Left renal cortex interstitium (tissue), 4 donors: ENCODE measurements around the gene L3HYPDH. TPM values are rescaled to one million over a fixed set of nuclear protein-coding genes. Genes with fewer than 3 reads are reported as not detected.
"Not testable (repeated sequence)": the region's sequence is repeated elsewhere in the genome, so short reads cannot be mapped to it uniquely, and the experiment has no call there.

Experiments used
- DNase-seq, 4 donors: peaks; one replicate each; pipeline ENCODE4 v3.0.0-alpha.2; 2013; ENCODE audit warnings: low read depth in 4 of 4, low spot score in 2 of 4, missing footprints in 1 of 4
- polyA plus RNA-seq, 4 donors: library from polyadenylated mRNA; unstranded; fragments of 120-200 nt; gene quantifications; one replicate each; pipeline ENCODE4 v1.2.1, GENCODE V29; 2013; ENCODE audit not compliant: insufficient read length in 4 of 4

The L3HYPDH gene
- polyA plus RNA-seq, 4 donors: 38.6 to 56.0 (median 51.2) TPM

DNA sequence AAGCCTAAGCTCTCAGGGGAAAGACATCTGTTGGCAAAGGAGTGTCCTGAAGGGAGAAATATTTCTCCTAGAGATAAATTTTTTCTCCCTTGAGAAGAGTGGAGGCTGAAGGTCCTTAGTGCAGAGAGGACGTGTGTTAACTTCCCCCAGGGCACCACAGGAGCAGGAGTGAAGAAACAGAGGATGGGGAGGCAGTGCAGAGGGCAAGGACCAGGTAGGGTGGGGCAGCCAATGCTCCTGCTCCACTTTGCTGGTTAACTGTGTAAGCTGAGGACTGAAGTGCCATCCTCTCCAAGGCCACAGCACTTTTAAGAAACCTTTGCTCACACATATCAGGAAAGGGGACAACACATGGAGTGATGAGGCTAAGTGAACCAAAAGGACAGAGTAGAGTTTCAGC is 4.0 kb downstream of the L3HYPDH start:
- DNase-seq: no peak

DNA sequence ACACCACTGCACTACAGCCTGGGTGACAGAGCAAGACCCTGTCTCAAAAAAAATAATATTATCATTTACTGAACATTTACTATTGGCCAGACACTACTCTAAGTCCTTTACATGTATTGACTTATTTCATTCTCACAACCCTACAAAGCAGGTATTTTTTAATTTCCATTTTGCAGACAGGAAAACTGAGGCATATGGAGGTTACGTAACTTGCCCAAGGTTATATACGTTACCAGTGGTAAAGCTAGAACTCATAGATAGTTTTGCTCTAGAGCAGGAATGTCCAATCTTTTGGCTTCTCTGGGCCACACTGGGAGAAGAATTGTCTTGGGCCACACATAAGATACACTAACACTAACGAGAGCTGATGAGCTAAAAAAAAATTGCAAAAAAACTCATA is 5.7 kb downstream of the L3HYPDH start:
- no peak for DNase-seq

DNA sequence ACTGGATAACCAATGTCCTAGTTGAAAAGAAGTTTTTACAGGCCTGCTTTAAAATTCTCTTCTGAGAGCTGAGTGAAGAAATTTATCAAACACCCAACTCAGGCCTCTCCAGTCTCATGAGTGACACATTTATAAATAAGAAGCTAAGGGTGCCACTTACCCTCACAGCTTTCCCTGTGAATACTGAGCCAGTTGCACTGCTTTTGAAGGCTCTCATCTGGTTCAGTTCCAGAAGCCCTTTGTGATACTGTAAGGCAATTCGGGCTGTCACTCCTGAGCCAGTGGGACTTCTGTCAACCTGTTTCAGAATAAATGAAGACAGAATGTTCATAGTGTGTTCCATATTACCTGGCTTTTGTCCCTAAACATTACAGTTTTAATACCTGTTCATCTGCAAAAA is 8.5 kb downstream of the L3HYPDH start:
- DNase-seq: no peak

DNA sequence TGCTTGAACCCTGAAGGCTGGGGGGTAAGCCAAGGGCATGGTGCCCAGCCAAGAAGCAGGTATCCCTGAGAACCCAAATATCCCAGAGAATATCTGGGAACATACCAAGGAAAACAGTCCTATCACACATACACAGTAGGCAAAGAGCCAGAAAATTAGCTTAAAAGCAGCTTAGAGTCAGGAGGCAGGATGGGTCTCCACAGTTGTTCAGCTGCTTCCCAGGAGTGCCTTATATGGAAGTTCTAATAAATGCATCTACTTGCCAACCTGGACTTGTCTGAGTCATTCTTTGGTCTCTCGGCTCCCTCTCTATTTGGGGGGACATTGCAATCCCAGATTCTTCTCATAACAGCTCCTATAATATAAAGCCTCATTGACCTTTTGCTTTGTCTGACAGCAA is 10.0 kb downstream of the L3HYPDH start:
- DNase-seq: no peak

DNA sequence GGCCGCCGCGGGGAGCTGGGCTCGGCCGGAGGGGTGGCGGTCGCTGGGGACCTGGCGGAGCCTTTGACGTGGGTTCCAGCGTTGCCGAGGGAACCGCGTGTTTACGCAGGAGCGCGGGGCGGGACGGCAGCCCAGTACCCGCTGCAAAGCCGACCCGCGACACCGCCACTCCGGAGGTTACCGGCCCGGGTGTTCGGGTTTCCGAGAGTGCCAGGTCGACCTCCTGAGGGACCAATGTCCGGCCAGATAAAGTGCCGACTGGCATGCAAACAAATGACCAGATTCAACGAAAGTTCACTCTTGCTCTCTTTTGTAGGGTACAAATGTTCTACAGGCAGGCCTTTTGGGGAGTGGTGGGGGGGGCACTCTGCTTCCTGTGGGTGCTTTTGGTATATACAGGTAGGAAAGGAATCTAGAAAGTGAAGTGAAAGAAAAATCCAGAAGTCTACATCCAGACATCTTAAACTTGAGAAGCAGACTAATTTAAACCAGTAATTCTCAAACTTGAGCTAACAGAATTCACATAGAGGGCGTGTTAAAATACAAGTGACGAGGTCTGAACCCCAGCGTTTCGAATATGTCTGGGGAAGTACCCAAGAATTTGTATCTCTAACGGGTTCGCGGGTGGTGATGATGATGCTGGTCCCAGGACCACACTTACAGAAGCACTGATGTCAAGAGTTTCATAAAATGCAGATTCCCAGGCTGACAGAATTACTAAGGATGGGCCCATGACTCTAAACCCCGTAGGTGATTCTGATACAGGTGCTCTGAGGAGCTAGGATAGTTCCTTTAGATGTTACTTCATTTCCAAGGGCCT is 18.7 kb downstream of the L3HYPDH start, which contains the start of gene GPR135:
Gene GPR135 (minus strand): TSS at position 65 of the 820 bp plus-strand sequence. CDS start 154 bp downstream, outside the sequence.
- DNase-seq: no peak

DNA sequence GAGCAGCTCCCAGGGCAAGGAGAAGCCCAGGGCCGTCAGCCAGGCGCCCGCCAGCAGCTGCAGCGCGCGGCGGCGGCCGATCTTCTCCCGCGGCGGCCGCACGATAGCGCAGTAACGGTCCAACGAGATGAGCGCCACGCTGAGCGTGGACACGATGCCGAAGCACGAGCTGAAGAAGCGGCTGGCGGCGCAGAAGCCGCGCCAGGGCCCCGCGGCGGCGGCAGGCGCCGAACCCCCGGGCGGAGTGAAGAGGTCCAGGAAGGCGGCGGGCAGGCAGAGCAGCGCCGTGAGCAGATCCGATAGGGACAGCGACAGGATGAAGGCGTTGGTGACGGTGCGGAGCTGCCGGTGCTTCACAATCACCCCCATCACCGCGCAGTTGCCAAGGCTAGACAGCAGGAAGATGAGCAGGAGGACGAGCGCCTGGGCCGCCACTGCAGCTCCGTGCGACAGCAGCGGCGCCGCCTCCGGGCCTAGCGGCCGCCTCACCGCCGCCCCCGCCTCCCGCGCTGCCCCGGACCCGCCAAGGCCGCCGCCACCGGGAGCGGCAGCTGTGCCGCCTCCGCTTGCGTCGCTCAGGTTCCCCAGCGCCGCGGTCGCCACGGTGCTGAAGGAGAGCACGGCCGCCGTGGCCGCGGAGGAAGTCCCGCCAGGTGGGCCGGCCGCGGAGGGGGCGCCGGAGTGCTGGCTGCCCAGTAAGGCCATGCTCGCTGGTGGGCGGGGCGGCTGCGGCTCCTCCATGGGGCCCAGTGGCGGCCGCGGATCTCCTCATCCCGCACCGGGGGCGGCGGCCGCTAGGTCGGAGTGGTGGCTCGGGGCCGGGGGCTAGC is 19.5 kb downstream of the L3HYPDH start:
- DNase-seq: peak in 1 of 4 donors; percentile 41

DNA sequence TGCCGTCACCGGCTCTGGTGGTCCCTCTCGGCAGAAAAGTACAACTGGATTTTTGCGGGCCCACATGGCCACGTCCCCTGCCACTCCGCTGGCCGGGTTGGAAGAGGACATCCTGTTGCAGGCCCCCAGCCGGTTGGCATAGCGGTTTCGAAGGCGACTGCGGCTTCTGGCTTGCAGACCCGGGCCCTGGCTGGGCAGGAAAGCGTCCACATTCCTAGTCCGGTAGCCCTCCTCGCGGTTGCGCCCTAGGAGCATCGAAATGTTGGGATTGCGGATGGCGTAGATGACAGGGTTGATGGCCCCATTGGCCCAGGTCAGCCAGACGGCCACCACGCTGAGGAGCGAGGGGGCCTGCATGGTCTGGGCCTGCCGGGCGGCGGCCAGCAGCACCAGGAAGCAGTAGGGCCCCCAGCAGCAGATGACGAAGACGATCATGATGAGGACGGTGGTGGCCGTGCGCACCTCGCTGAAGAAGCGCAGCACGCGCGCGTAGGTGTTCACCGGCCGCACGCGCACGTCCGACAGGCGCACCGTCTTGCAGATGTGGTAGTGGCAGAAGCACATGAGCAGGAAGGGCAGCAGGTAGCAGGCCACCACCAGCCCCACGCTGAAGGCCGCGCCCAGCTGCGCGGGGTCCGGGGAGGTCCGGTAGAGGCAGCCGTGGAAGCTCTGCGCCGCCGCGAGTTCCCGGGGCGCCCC is 20.3 kb downstream of the L3HYPDH start:
- no peak for DNase-seq

DNA sequence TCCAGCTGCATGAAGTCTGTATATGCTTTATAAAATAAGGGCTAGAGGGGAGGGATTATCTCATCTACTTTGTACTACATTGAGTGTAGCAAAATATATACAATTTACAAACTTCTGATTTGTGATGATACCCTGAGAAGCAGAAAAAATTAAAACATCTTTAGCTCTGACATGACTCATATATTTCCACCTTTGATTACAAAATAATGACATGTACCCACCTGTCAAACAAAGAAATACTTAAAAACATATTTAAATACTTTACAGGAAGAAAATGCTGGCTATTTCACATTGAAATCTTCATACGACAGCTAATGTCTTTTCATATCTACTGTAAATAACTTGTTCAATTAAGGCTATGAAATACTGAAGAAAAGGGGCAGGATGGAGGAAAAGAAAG is 22.3 kb downstream of the L3HYPDH start:
- DNase-seq: no peak

DNA sequence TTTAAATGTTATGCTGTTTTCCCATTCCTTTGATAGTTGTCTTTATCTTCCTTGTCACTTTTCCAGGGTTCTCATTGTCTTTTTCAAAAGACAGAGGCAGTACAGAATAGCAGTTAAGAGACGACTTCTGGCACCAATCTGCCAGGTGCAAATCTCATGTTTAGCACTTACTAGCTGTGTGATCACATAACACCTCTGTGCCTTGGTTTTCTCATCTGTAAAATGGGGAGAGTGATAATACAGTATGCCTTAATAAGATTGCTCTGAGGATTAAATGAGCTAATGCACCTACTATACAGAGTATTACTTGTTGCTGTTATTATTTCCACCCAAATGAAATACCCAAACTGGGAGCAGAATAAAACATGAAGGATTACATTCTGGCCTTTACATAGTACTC is 23.8 kb downstream of the L3HYPDH start:
- DNase-seq: no peak

DNA sequence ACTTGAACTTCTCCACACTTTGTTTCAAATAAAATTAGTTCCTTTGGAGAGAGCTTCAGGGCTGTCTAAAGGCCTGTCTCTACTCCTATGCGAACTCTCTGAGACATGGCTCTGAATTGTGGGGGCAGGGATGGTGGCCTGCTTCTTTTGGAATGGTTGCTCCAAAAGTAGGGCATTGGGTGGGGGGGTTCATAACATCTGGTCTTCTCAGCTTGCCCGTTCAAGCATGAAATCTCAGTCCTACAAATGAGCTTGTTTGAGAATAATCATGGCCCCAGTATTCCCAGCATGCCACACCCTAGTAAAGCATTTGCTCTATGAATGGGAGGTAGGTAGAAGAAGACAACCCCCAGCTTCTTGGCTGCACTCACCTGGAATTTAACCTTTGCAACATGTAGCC is 25.7 kb downstream of the L3HYPDH start:
- no peak for DNase-seq

DNA sequence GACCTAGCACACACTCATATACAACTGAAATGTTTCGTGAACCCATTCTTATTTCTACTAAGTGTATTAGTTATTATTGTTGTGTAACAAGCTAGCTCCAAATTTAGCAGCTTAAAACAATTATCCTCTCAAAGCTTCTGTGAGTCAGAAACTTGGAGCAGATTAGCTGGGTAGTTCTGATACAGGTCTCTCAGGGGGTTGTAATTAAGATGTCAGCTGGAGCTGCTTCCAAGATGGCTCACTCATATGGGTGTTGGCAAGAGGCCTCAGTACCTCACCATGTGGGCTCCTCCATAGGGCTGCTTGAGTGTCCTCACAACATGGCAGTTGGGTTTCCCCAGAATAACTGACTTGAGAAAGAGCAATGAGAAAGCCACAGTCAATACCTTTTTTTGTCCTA is 28.8 kb downstream of the L3HYPDH start:
- no peak for DNase-seq

DNA sequence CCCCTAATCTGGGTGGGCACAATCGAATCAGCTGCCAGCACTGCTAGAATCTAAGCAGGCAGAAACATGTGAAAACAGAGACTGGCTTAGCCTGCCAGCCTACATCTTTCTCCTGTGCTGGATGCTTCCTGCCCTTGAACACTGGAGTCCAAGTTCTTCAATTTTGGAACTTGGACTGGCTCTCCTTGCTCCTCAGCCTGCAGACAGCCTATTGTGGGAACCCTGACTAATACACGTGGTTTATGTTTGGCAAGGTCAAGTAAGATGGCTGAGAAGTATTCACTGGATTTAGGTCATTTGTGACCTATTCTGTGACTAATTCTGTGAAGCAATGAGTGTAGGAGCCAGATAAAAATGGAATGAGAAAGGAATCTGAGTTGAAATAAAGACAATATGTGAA is 30.1 kb downstream of the L3HYPDH start:
- DNase-seq: no peak

DNA sequence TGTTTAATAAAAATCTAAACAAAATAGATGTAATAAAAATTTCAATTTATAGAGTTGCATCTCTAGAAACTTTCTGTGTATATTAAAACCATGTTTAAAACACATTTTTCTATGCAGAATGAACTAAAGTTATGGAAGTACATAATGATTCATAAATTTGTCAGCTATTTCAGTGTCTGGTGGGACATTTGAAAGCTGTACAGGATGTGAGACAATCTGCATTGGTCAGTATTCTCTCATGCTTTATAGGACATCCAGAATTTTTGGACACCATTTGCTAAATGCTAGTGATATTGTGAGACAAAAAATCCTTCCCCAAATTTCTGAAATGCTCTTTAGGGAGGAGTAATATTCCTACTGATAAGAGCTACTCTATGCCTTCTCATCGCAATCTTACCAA is 32.4 kb downstream of the L3HYPDH start:
- DNase-seq: no peak

DNA sequence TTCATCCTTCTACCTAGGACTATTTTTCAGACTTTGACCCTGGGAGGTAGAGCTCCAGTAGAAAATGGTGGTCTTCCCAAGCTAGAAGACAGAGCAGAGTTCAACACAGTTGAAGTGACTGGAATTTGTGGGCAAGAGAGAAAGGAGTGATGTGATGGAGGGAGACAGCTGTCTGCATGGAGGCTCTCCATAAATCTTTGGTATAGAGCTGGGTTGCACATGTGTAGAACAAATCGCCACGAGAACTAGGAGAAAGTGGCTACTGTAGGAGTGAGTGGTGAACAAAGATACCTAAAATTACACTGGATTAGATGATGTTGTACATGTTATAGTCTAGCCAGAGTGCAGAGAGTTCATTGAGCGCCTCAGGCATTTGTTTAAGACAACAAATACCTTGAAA is 33.5 kb downstream of the L3HYPDH start:
- no peak for DNase-seq

DNA sequence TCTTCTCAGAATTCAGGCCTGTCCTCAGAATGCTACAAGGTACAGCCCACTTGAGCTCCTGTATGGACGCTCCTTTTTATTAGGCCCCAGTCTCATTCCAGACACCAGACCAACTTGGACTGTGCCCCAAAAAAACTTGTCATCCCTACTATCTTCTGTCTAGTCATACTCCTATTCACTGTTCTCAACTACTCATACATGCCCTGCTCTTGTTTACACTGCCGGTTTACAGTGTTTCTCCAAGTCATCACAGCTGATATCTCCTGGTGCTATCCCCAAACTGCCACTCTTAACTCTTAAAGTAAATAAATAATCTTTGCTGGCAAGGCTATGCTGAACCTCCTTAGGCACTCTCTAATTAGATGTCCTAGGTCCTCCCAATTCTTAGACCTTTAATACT is 35.5 kb downstream of the L3HYPDH start:
- not testable (repeated sequence) for DNase-seq

DNA sequence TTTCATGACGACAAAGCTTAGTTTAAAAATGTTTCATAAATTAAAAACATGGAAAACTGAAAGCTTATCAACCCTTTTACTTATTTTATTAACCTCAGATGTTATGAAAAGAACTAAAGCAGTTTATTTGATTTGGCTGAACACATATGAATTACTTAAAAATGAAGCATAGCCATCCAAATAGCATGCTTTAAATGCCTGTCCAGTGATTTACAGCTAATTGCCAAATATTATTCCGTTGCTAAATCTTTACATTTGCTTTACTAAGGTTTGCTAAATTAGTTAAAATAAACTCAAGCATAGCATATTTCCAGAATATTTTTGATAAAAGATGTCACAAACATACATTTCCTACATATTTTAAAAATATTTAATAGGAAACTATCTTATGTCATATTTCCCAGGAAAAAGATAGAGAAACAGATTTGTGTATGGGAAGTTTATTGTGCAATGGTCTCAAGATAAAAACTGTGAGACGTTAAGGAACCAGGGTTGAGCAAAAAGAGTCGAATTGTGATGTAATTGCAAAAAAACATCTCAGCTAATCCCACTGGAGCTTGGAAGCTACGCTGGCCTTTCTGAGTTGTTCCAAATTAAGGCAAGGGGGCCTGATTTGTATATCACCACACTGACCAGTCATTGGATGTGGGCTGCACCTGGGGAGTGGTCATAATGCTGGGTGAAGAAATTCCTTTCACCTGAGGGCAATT is 44.8 kb downstream of the L3HYPDH start:
- no peak for DNase-seq

DNA sequence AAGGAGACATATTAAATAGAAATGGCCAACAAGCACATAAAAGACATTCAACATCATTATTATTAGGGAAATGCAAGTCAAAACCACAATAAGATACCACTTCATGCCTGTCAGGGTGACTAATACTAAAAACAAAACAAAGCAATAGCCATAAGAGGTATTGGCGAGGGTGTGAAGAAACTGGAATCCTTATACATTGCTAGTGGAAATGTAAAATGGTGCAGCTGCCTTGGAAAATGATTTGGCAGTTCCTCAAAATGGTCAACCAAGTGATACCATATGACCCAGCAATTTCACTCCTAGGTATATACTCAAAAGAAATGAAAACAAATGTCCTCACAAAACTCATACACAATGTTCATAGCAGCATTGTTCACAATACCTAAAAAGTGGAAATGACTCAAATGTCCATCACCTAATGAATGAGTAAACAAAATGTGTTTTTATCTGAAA is 46.0 kb downstream of the L3HYPDH start:
- no peak for DNase-seq

DNA sequence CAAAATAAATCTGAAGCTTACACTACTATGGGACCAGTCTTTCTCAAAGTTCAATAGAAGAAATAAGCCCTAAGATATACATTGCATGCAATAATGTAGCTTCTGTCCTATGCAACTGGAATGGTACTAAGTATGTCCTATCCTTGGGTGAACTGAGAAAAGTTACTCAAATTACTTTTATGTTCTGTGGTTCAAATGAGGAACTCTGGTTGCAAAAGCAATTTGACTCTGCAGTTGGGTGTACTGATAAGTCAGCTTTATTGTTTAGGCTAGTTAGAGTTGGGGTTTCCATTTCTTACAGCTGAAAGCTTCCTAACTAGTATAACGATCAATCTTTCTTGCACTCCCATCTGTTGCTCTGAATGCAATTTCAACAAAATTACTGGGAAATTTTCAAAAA is 48.2 kb downstream of the L3HYPDH start:
- no peak for DNase-seq

DNA sequence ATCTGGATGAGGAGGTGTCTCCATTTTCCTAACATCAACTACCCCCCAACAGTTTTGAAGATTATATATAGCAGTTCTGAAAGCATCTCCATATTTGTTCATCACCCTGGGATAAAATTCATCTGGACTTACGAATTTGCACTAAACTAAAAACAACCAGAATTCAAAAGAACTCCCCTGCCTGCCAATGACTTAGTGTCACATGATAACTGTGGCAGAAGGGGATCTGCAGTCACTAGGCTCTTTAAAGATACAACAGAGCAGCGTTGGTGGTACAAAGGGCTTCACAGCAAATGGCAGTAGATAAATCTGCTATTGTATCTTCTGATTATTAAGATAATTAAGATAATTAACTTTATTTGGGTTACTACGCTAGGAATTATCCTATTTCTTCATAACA is 49.1 kb downstream of the L3HYPDH start:
- DNase-seq: no peak

DNA sequence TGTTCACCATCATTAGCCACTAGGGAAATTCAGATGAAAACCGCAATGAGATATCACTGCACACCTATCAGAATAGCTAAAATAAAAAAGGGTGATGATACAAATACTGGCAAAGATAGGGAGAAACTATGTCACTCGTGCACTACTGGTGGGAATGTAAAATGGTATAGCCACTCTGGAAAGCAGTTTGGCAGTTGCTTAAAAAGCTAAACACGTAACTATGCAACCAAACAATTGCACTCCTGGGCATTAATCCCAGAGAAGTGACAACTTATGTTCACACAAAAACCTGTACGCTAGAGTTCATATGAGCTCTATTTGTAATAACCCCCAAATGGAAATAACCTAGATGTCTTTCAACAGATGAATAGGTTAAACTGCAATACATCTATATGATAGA is 54.4 kb downstream of the L3HYPDH start:
- no peak for DNase-seq
